H9 (cell line): Measurements from ENCODE around the gene PACC1. TPM values are rescaled to one million over a fixed set of nuclear protein-coding genes. Genes with fewer than 3 reads are reported as not detected.

Source experiments
- DNase-seq: peaks from one replicate; pipeline ENCODE4 v3.0.0-alpha.2; 2017
- H2AFZ ChIP-seq: one replicate; pipeline ENCODE4 v1.6.1; 2013; ENCODE audit warnings: mild to moderate bottlenecking, low read length, control low read depth, moderate library complexity
- H2AK5ac ChIP-seq: 2 replicates; pipeline ENCODE4 v1.6.1; 2013; ENCODE audit warnings: low read length, control low read depth, mixed read lengths; ENCODE audit not compliant: insufficient read length
- H2BK120ac ChIP-seq: one replicate; pipeline ENCODE4 v1.6.1; 2013; ENCODE audit warnings: low read depth, mild to moderate bottlenecking, low read length, control low read depth, inconsistent platforms; ENCODE audit not compliant: poor library complexity, severe bottlenecking
- H2BK12ac ChIP-seq: 2 replicates; pipeline ENCODE4 v1.6.1; 2013; ENCODE audit warnings: low read length, control low read depth, mixed read lengths, low read depth; ENCODE audit not compliant: insufficient read length
- H2BK15ac ChIP-seq: 2 replicates; pipeline ENCODE4 v1.6.1; 2013; ENCODE audit warnings: low read depth, low read length, control low read depth
- H2BK20ac ChIP-seq: one replicate; pipeline ENCODE4 v1.6.1; 2013; ENCODE audit warnings: low read depth, mild to moderate bottlenecking, low read length, control low read depth, inconsistent platforms; ENCODE audit not compliant: poor library complexity, severe bottlenecking
- H2BK5ac ChIP-seq: 2 replicates; pipeline ENCODE4 v1.6.1; 2013; ENCODE audit warnings: low read length, control low read depth, mixed read lengths; ENCODE audit not compliant: insufficient read length
- H3K14ac ChIP-seq: 2 replicates; pipeline ENCODE4 v1.6.1; 2013; ENCODE audit warnings: low read length, control low read depth; ENCODE audit not compliant: insufficient read depth
- H3K18ac ChIP-seq: 2 replicates; pipeline ENCODE4 v1.6.1; 2013; ENCODE audit warnings: low read depth, mild to moderate bottlenecking, mixed read lengths, low read length, control low read depth; ENCODE audit not compliant: insufficient read length
- H3K23ac ChIP-seq: 2 replicates; pipeline ENCODE4 v1.6.1; 2013; ENCODE audit warnings: low read length, control low read depth, mixed read lengths, low read depth; ENCODE audit not compliant: insufficient read length
- H3K23me2 ChIP-seq: 2 replicates; pipeline ENCODE4 v1.6.1; 2013; ENCODE audit warnings: low read depth, mild to moderate bottlenecking, mixed read lengths, low read length, control low read depth; ENCODE audit not compliant: insufficient read length, poor library complexity, severe bottlenecking
- H3K27ac ChIP-seq: 2 replicates; pipeline ENCODE4 v1.5.1; 2013; ENCODE audit warnings: low read length, control low read depth, mixed read lengths, low read depth; ENCODE audit not compliant: insufficient read length
- H3K27me3 ChIP-seq: 2 replicates; pipeline ENCODE4 v1.6.1; 2013; ENCODE audit warnings: low read length, control low read depth, inconsistent platforms; ENCODE audit not compliant: insufficient read depth
- H3K4ac ChIP-seq: 2 replicates; pipeline ENCODE4 v1.6.1; 2013; ENCODE audit warnings: low read depth, mild to moderate bottlenecking, control low read depth, inconsistent platforms, low read length, moderate library complexity
- H3K4me1 ChIP-seq: 2 replicates; pipeline ENCODE4 v1.6.1; 2013; ENCODE audit warnings: low read length, control low read depth, inconsistent platforms; ENCODE audit not compliant: insufficient read depth
- H3K4me2 ChIP-seq: 2 replicates; pipeline ENCODE4 v1.6.1; 2013; ENCODE audit warnings: low read length, control low read depth, mixed read lengths; ENCODE audit not compliant: insufficient read length, insufficient read depth
- H3K56ac ChIP-seq: 2 replicates; pipeline ENCODE4 v1.6.1; 2013; ENCODE audit warnings: low read depth, mild to moderate bottlenecking, mixed read lengths, low read length, control low read depth; ENCODE audit not compliant: insufficient read length
- H3K79me1 ChIP-seq: 2 replicates; pipeline ENCODE4 v1.6.1; 2013; ENCODE audit warnings: low read depth, mild to moderate bottlenecking, moderate library complexity, low read length, control low read depth, inconsistent platforms; ENCODE audit not compliant: insufficient read depth, poor library complexity, severe bottlenecking
- H3K79me2 ChIP-seq: 2 replicates; pipeline ENCODE4 v1.6.1; 2013; ENCODE audit warnings: low read length, control low read depth, inconsistent platforms; ENCODE audit not compliant: insufficient read depth
- H3K9ac ChIP-seq: 2 replicates; pipeline ENCODE4 v1.6.1; 2013; ENCODE audit warnings: low read length, control low read depth, mixed read lengths; ENCODE audit not compliant: insufficient read length; ENCODE audit errors: extremely low read depth
- H3K9me3 ChIP-seq: one replicate; pipeline ENCODE4 v1.6.1; 2013; ENCODE audit warnings: low read depth, low read length, inconsistent platforms; ENCODE audit not compliant: control insufficient read depth
- H3T11ph ChIP-seq: one replicate; pipeline ENCODE4 v1.6.1; 2013; ENCODE audit warnings: mild to moderate bottlenecking, low read length, control low read depth, inconsistent platforms
- H4K20me1 ChIP-seq: one replicate; pipeline ENCODE4 v1.6.1; 2013; ENCODE audit not compliant: control insufficient read depth, insufficient read length, insufficient read depth
- H4K5ac ChIP-seq: 2 replicates; pipeline ENCODE4 v1.6.1; 2013; ENCODE audit warnings: low read depth, mild to moderate bottlenecking, mixed read lengths, low read length, control low read depth; ENCODE audit not compliant: insufficient read length
- H4K8ac ChIP-seq: replicated peaks from 2 replicates; pipeline ENCODE4 v1.6.1; 2013; ENCODE audit warnings: low read length, control low read depth, mixed read lengths, low read depth; ENCODE audit not compliant: insufficient read length
- H4K91ac ChIP-seq: 2 replicates; pipeline ENCODE4 v1.6.1; 2013; ENCODE audit warnings: low read depth, mild to moderate bottlenecking, moderate library complexity, mixed read lengths, low read length, control low read depth; ENCODE audit not compliant: insufficient read length
- H3K27ac Mint-ChIP-seq, 3 experiments: 2 replicates in 2 of 3; 3 replicates in 1 of 3; pipeline ENCODE4 v1.8.0; 2020 to 2021; ENCODE audit warnings: mixed read lengths in 3 of 3, mild to moderate bottlenecking in 1 of 3, moderate library complexity in 1 of 3
- H3K27me3 Mint-ChIP-seq: 2 replicates; pipeline ENCODE4 v1.8.0; 2021; ENCODE audit warnings: low read depth, mild to moderate bottlenecking, moderate library complexity, mixed read lengths
- H3K36me3 Mint-ChIP-seq, 3 experiments: 2 replicates in 2 of 3; 3 replicates in 1 of 3; pipeline ENCODE4 v1.8.0; 2020 to 2021; ENCODE audit warnings: low read depth in 3 of 3, mixed read lengths in 3 of 3; ENCODE audit not compliant: insufficient read depth in 1 of 3
- H3K4me1 Mint-ChIP-seq, 2 experiments: 2 replicates each; pipeline ENCODE4 v1.8.0; 2020; ENCODE audit warnings: mixed read lengths in 2 of 2
- H3K4me3 Mint-ChIP-seq, 2 experiments: 2 replicates in 1 of 2; 3 replicates in 1 of 2; pipeline ENCODE4 v1.8.0; 2020 to 2021; ENCODE audit warnings: mild to moderate bottlenecking in 2 of 2, mixed read lengths in 2 of 2, moderate library complexity in 1 of 2
- H3K9me3 Mint-ChIP-seq, 2 experiments: 2 replicates in 1 of 2; 3 replicates in 1 of 2; pipeline ENCODE4 v1.8.0; 2020; ENCODE audit warnings: mild to moderate bottlenecking in 2 of 2, mixed read lengths in 2 of 2, moderate library complexity in 1 of 2
- WGBS: extraction: QIAGEN DNeasy Blood & Tissue Kit; methylation state at CpG from one replicate; pipeline ENCODE4 v1.1.7; 2013; ENCODE audit warnings: missing lambda C conversion rate, low lambda C conversion rate, mixed read lengths; ENCODE audit not compliant: insufficient read length; ENCODE audit errors: extremely low coverage; 5-methylcytosine and 5-hydroxymethylcytosine counted together
- total RNA-seq: library from RNA; stranded (reverse); gene quantifications from 2 replicates; pipeline ENCODE4 v1.2.1, GENCODE V29; 2021
- TF ChIP-seq, protein P1 (sequence below): fragments of 200-600 bp; sonication (generic); conservative IDR thresholded peaks from 3 replicates; pipeline ENCODE4 v1.8.0; 2021; ENCODE audit warnings: antibody characterized with exemption, mild to moderate bottlenecking

PACC1 gene
- total RNA-seq, 1 experiment from 2014 or later: 10.9 TPM

DNA sequence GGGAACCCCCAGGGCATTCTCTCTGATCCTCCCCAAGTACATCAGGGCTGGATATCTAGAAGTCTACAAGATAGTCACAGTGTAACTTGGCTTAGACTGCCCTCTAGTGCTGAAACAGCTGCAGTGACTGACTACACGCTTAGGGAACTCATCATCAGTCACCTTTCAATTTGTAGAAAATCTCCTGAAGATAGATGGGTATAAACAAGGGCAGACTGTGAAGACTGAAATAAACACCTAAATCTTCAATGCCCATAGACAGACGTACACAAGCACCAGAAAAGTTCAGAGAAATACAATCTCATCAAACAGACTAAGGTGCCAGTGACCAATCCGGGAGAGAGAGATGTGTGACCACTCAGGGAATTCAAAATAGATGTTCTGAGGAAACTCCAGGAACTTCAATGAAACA lies 46.6 kb downstream of the PACC1 start:
- H3K27me3 Mint-ChIP-seq: no peaks in the 10 kb centered on the region
- H4K5ac ChIP-seq: no peak overlapping the region
- H4K91ac ChIP-seq: no peak overlapping the region
- H3K27ac Mint-ChIP-seq: no peak overlapping the region
- TF ChIP-seq, protein P1, sequence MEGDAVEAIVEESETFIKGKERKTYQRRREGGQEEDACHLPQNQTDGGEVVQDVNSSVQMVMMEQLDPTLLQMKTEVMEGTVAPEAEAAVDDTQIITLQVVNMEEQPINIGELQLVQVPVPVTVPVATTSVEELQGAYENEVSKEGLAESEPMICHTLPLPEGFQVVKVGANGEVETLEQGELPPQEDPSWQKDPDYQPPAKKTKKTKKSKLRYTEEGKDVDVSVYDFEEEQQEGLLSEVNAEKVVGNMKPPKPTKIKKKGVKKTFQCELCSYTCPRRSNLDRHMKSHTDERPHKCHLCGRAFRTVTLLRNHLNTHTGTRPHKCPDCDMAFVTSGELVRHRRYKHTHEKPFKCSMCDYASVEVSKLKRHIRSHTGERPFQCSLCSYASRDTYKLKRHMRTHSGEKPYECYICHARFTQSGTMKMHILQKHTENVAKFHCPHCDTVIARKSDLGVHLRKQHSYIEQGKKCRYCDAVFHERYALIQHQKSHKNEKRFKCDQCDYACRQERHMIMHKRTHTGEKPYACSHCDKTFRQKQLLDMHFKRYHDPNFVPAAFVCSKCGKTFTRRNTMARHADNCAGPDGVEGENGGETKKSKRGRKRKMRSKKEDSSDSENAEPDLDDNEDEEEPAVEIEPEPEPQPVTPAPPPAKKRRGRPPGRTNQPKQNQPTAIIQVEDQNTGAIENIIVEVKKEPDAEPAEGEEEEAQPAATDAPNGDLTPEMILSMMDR: peak; percentile 92
- H3K79me1 ChIP-seq: no peaks in the 10 kb centered on the region
- H4K20me1 ChIP-seq: no peaks in the 10 kb centered on the region
- peaks cover 23 to 52% (median 49%) of the 10 kb centered on the region in 3 experiments for H3K36me3 Mint-ChIP-seq
- H3K4me2 ChIP-seq: no peak overlapping the region
- no peak overlapping the region for H3K27ac ChIP-seq
- H3K14ac ChIP-seq: no peak overlapping the region
- H3K4ac ChIP-seq: no peak overlapping the region
- H3K23ac ChIP-seq: no peak overlapping the region
- H3K27me3 ChIP-seq: no peaks in the 10 kb centered on the region
- no peak overlapping the region for H2AFZ ChIP-seq
- H2BK12ac ChIP-seq: no peak overlapping the region
- H3K9ac ChIP-seq: no peak overlapping the region
- no peaks in the 10 kb centered on the region for H3K23me2 ChIP-seq
- H3K9me3 ChIP-seq: no peaks in the 10 kb centered on the region
- no peak overlapping the region for H3T11ph ChIP-seq
- no peak overlapping the region for H3K4me3 Mint-ChIP-seq
- no peaks in the 10 kb centered on the region for H3K4me1 ChIP-seq
- H3K9me3 Mint-ChIP-seq: peaks cover 3 to 5% of the 10 kb centered on the region in 2 experiments; a peak in 3 of 5 replicates
- H2BK20ac ChIP-seq: no peak overlapping the region
- H3K56ac ChIP-seq: no peak overlapping the region
- H3K4me1 Mint-ChIP-seq: no peaks in the 10 kb centered on the region
- H2BK15ac ChIP-seq: no peak overlapping the region
- no peak overlapping the region for H2BK120ac ChIP-seq
- no peak overlapping the region for H4K8ac ChIP-seq
- peak; percentile 70 for DNase-seq
- H2BK5ac ChIP-seq: no peak overlapping the region
- no peak overlapping the region for H3K18ac ChIP-seq
- H3K79me2 ChIP-seq: no peaks in the 10 kb centered on the region
- WGBS: no CpG with 5 or more reads among the region's 3 CpGs
- no peak overlapping the region for H2AK5ac ChIP-seq
